HCT116 (cell line): ENCODE measurements around the gene GIPR. TPM values are rescaled to one million over a fixed set of nuclear protein-coding genes. Genes with fewer than 3 reads are reported as not detected.

ENCODE experiments used
- ATAC-seq: fragments of 200-7000 bp; cut with Tn5 transposase; 2 replicates; pipeline ENCODE4 v1.9.1; 2020; ENCODE audit warnings: mild to moderate bottlenecking, moderate library complexity
- BruUV-seq: library from RNA; stranded (reverse); fragments of 400-500 nt; replicated peaks from 2 replicates; lab custom pipeline; 2021; lab: Mats Ljungman, UMichigan
- CTCF ChIA-PET: fragments of 300-600 bp; sonication (Branson Sonifier 250); formaldehyde crosslinking; loops from one replicate; lab custom pipeline; 2021; ENCODE audit warnings: antibody characterized with exemption; lab: Charles Lee
- POLR2A ChIA-PET: fragments of 300-600, 350-600 bp; sonication (Branson Sonifier 250); formaldehyde crosslinking; loops from one replicate; lab custom pipeline; 2021; ENCODE audit warnings: antibody characterized with exemption; lab: Charles Lee
- RAD21 ChIA-PET, 2 experiments: fragments of 300-600 bp; sonication (Branson Sonifier 250); formaldehyde crosslinking; loops; one replicate each; lab custom pipeline; 2023; ENCODE audit warnings: low total read pairs in 2 of 2; ENCODE audit not compliant: uncharacterized antibody in 2 of 2, unreplicated experiment in 2 of 2, low non-redundant PET in 1 of 2; lab: Charles Lee
- DNase-seq: peaks from one replicate; pipeline ENCODE4 v3.0.0-alpha.2; 2010; ENCODE audit warnings: low read depth, low spot score
- H2AFZ ChIP-seq: fragments of 200-600 bp; shearing (Covaris generic), sonication (generic); 2 replicates; pipeline ENCODE4 v1.6.1; 2017; ENCODE audit warnings: low read depth, mixed run types, mixed read lengths, antibody characterized with exemption, low read length; ENCODE audit not compliant: poor library complexity, severe bottlenecking
- H3K27ac ChIP-seq: 2 replicates; pipeline ENCODE4 v1.5.1; 2012; ENCODE audit warnings: low read depth, low read length
- H3K27me3 ChIP-seq: fragments of 200-600 bp; sonication (generic); 2 replicates; pipeline ENCODE4 v1.6.1; 2016; ENCODE audit warnings: mixed run types, low read length, mixed read lengths; ENCODE audit not compliant: insufficient read depth
- H3K36me3 ChIP-seq, 2 experiments: fragments of 200-500 bp in 1 of 2; fragments of 200-600 bp in 1 of 2; sonication (Bioruptor generic) in 1 of 2; sonication (generic) in 1 of 2; 2 replicates each; pipeline versions ENCODE4 v1.5.1 to v1.6.1; 2014 to 2016; ENCODE audit warnings: low read length in 2 of 2, inconsistent platforms in 1 of 2, mixed read lengths in 1 of 2, mixed run types in 1 of 2; ENCODE audit not compliant: insufficient read depth in 2 of 2, control insufficient read depth in 1 of 2
- H3K4me1 ChIP-seq, 2 experiments: fragments of 200-600 bp in 1 of 2; sonication (generic) in 1 of 2; 2 replicates each; pipeline versions ENCODE4 v1.5.1 to v1.6.1; 2012 to 2017; ENCODE audit warnings: low read length in 2 of 2, inconsistent platforms in 1 of 2, mild to moderate bottlenecking in 1 of 2, mixed read lengths in 1 of 2, mixed run types in 1 of 2, moderate library complexity in 1 of 2; ENCODE audit not compliant: insufficient read depth in 2 of 2, control insufficient read depth in 1 of 2
- H3K4me2 ChIP-seq: fragments of 200-600 bp; sonication (generic); 2 replicates; pipeline ENCODE4 v1.6.1; 2017; ENCODE audit warnings: mixed run types, low read length, mixed read lengths
- H3K4me3 ChIP-seq, 2 experiments: fragments of 200-600 bp in 1 of 2; sonication (generic) in 1 of 2; replicated peaks in 1 of 2; 2 replicates each; pipeline ENCODE4 v1.5.1; 2011 to 2016; ENCODE audit warnings: low read length in 2 of 2, control low read depth in 1 of 2, low read depth in 1 of 2, mild to moderate bottlenecking in 1 of 2, mixed read lengths in 1 of 2, mixed run types in 1 of 2
- H3K79me2 ChIP-seq: fragments of 200-600 bp; sonication (generic); 2 replicates; pipeline ENCODE4 v1.6.1; 2017; ENCODE audit warnings: mild to moderate bottlenecking, mixed run types, low read length, moderate library complexity, mixed read lengths; ENCODE audit not compliant: insufficient read depth
- H3K9ac ChIP-seq: fragments of 200-600 bp; sonication (generic); 2 replicates; pipeline ENCODE4 v1.6.1; 2016; ENCODE audit warnings: low read length, mixed read lengths
- H3K9me2 ChIP-seq: fragments of 200-600 bp; sonication (generic), shearing (Covaris generic); 2 replicates; pipeline ENCODE4 v1.6.1; 2017; ENCODE audit warnings: mixed run types, mild to moderate bottlenecking, moderate library complexity; ENCODE audit not compliant: insufficient read depth
- H3K9me3 ChIP-seq, 2 experiments: fragments of 200-500 bp in 1 of 2; fragments of 200-600 bp in 1 of 2; sonication (Bioruptor generic) in 1 of 2; sonication (generic) in 1 of 2; 2 replicates each; pipeline ENCODE4 v1.6.1; 2014 to 2017; ENCODE audit warnings: low read length in 2 of 2, mixed read lengths in 2 of 2, inconsistent platforms in 1 of 2, low read depth in 1 of 2, mild to moderate bottlenecking in 1 of 2, mixed run types in 1 of 2, moderate library complexity in 1 of 2; ENCODE audit not compliant: control insufficient read depth in 1 of 2, insufficient read depth in 1 of 2
- H4K20me1 ChIP-seq: fragments of 200-600 bp; sonication (generic), shearing (Covaris generic); 2 replicates; pipeline ENCODE4 v1.6.1; 2017; ENCODE audit warnings: mixed run types, mild to moderate bottlenecking, moderate library complexity; ENCODE audit not compliant: insufficient read depth
- CBX3 ChIP-seq: IDR thresholded peaks from 2 replicates; pipeline ENCODE4 v1.6.1; 2012; ENCODE audit warnings: low read depth
- CEBPB ChIP-seq: IDR thresholded peaks from 2 replicates; pipeline ENCODE4 v1.6.1; 2012; ENCODE audit warnings: low read depth
- ELF1 ChIP-seq: IDR thresholded peaks from 2 replicates; pipeline ENCODE4 v1.6.1; 2012; ENCODE audit warnings: low read depth, borderline replicate concordance
- EZH2 ChIP-seq: fragments of 200-600 bp; sonication (generic); IDR thresholded peaks from 2 replicates; pipeline ENCODE4 v1.6.1; 2017; ENCODE audit warnings: antibody characterized with exemption, mixed run types
- EZH2phosphoT487 ChIP-seq: fragments of 200-600 bp; IDR thresholded peaks from 2 replicates; pipeline ENCODE4 v1.6.1; 2018; ENCODE audit warnings: antibody characterized with exemption, borderline replicate concordance
- JUND ChIP-seq: IDR thresholded peaks from 2 replicates; pipeline ENCODE4 v1.6.1; 2012
- MAX ChIP-seq: IDR thresholded peaks from 2 replicates; pipeline ENCODE4 v1.6.1; 2012
- POLR2A ChIP-seq: IDR thresholded peaks from 2 replicates; pipeline ENCODE4 v1.7.0; 2011; ENCODE audit warnings: borderline replicate concordance; ENCODE audit not compliant: insufficient read depth, insufficient read length; ENCODE audit errors: extremely low read depth
- RAD21 ChIP-seq: IDR thresholded peaks from 2 replicates; pipeline ENCODE4 v1.6.1; 2012; ENCODE audit warnings: low read depth, mild to moderate bottlenecking
- REST ChIP-seq: IDR thresholded peaks from 2 replicates; pipeline ENCODE4 v1.6.1; 2012; ENCODE audit warnings: low read depth
- SP1 ChIP-seq: IDR thresholded peaks from 2 replicates; pipeline ENCODE4 v1.6.1; 2012; ENCODE audit warnings: low read depth
- ZNF274 ChIP-seq: fragments of 200-500 bp; sonication (Bioruptor generic); IDR thresholded peaks from 2 replicates; pipeline ENCODE4 v1.6.1; 2014; ENCODE audit warnings: mild to moderate bottlenecking, low read depth, low read length, inconsistent platforms
- intact Hi-C: fragments of 100-400 bp; cut with micrococcal nuclease; formaldehyde crosslinking; loops from 2 replicates; pipeline ENCODE4 v1.10.0; 2022
- total RNA-seq: library from RNA; stranded (reverse); gene quantifications from one replicate; pipeline ENCODE4 v1.2.1, GENCODE V29; 2021; ENCODE audit not compliant: unreplicated experiment

GIPR gene
- total RNA-seq, 1 experiment from 2014 or later: 14.1 TPM

- Histone ChIP-seq H3K79me2 (peaks cover 6% of the 10 kb centered on the region; the same call in 1 of the 2 replicates), H2AFZ (no peak overlapping the region), H3K9ac (no peak overlapping the region), H3K4me3 (no peak overlapping the region), H3K36me3 (no peaks in the 10 kb centered on the region), H4K20me1 (no peaks in the 10 kb centered on the region), H3K27me3 (no peaks in the 10 kb centered on the region), H3K4me1 (peaks cover 40 to 71% of the 10 kb centered on the region in 2 experiments), H3K27ac (no peak overlapping the region), H3K9me3 (no peaks in the 10 kb centered on the region), H3K9me2 (no peaks in the 10 kb centered on the region), H3K4me2 (no peak overlapping the region)
- RAD21 ChIA-PET: no interaction called here
- ATAC-seq: no peak
- BruUV-seq: no TSS peak
- TF ChIP-seq RAD21 (no peak), CBX3 (no peak), SP1 (no peak), EZH2phosphoT487 (no peak), REST (no peak), JUND (no peak), ZNF274 (no peak), CEBPB (no peak), POLR2A (no peak), MAX (no peak), ELF1 (no peak), EZH2 (no peak)
- intact Hi-C loops: no loop called here
- CTCF ChIA-PET: no interaction called here
- POLR2A ChIA-PET: no interaction called here
- DNase-seq: no peak
Measured at GRCh38 chr19:45636275-45636674, 31.7 kb upstream of the GIPR start.
